Stimulated activated naive CD8-positive, alpha-beta T cell treated with anti-CD3 and anti-CD28 coated beads, Interleukin-15, amount 100 ng/mL, for 72 hours (primary cell): ENCODE results near the gene CCDC171.
A peak's percentile ranks its signal among the peaks of the same experiment; 100 is the strongest.

ENCODE experiments used
- ATAC-seq: fragments of 150-1000 bp; cut with Tn5 transposase; 2 replicates; pipeline ENCODE4 v1.10.0; 2021; ENCODE audit warnings: mild to moderate bottlenecking, moderate library complexity
- DNase-seq, 2 donors: peaks; one replicate each; pipeline ENCODE4 v3.0.0; 2021 to 2022
- H3K27ac Mint-ChIP-seq, 2 donors: one replicate each; pipeline ENCODE4 v1.8.0; 2022; ENCODE audit warnings: mild to moderate bottlenecking in 2 of 2, mixed read lengths in 2 of 2, moderate library complexity in 2 of 2
- H3K27me3 Mint-ChIP-seq: one replicate; pipeline ENCODE4 v1.8.0; 2022; ENCODE audit warnings: mixed read lengths
- H3K4me1 Mint-ChIP-seq: one replicate; pipeline ENCODE4 v1.8.0; 2022; ENCODE audit warnings: mild to moderate bottlenecking, mixed read lengths
- H3K4me3 Mint-ChIP-seq, 2 donors: one replicate each; pipeline ENCODE4 v1.8.0; 2022; ENCODE audit warnings: mild to moderate bottlenecking in 2 of 2, mixed read lengths in 2 of 2, moderate library complexity in 1 of 2
- H3K9me3 Mint-ChIP-seq, 2 donors: one replicate each; pipeline ENCODE4 v1.8.0; 2022; ENCODE audit warnings: mixed read lengths in 2 of 2

Gene CCDC171

DNA sequence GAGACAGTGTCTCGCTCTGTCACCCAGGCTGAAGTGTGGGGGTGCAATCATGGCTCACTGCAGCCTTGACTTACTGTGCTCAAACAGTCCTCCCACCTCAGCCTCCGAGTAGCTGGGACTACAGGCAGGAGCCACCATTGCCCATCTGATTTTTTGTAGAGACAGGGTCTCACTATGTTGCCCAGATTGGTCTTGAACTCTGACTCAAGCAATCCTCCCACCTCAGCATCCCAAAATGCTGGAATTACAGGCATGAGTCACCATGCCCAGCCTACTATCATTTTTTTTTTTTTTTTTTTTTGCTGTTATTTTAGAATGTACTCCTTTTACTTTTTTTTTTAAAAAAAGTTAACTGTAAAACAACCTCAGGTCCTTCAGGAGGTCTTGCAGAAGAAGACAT, 449.0 kb downstream of the CCDC171 start:
- Mint-ChIP-seq H3K27ac (no peak overlapping the region), H3K4me1 (no peaks in the 10 kb centered on the region), H3K9me3 (peaks cover 6 to 12% of the 10 kb centered on the region in 2 donors), H3K4me3 (no peak overlapping the region), H3K27me3 (no peaks in the 10 kb centered on the region)
- DNase-seq (no peak), ATAC-seq (no peak)

DNA sequence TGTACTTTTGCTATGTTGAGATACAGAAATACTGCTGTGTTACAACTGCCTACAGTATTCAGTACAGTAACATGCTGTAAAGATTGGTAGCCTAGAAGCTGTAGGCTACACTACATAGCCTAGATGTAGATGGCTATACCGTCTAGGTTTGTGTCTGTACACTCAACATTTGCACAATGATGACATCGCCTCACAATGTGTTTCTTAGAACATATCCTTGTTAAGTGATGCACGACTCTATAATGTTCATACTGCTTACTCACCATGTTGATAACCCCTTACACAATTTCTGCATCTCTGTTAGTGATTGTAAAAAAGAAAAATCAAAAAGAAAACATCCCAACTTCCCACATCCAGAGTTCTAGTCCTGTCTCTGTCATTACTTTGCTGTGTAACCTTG, 450.0 kb downstream of the CCDC171 start:
- Mint-ChIP-seq H3K27ac (no peak overlapping the region), H3K9me3 (peaks cover 4 to 5% of the 10 kb centered on the region in 2 donors), H3K4me1 (no peaks in the 10 kb centered on the region), H3K4me3 (no peak overlapping the region), H3K27me3 (no peaks in the 10 kb centered on the region)
- DNase-seq, result no peak
- ATAC-seq, result no peak

DNA sequence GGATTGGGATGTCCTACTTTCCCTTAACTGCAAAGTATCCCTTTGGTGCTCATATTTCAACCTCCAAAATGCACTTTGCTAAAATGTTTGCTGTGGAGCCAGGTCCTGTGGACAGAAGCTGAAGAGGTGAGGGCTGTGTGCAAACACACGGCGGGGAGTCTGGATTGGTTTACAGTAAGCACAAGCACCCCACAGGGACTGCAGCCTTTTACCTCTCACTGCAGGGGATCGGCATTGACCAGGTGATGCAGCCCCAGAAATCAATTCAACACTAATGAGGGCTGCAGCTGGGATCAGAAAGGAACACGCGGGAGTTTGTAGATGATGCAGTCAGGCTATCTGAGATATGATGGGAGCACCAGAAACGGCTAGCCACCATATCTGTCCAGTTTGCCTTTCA, 450.9 kb downstream of the CCDC171 start:
- Mint-ChIP-seq H3K27ac (no peak overlapping the region), H3K27me3 (no peaks in the 10 kb centered on the region), H3K4me1 (no peaks in the 10 kb centered on the region), H3K4me3 (no peak overlapping the region), H3K9me3 (peaks cover 4 to 9% of the 10 kb centered on the region in 2 donors)
- DNase-seq (no peak), ATAC-seq (no peak)

- Mint-ChIP-seq H3K4me3 (no peak overlapping the region), H3K9me3 (peaks cover 3 to 9% of the 10 kb centered on the region in 2 donors), H3K27ac (no peak overlapping the region), H3K27me3 (no peaks in the 10 kb centered on the region), H3K4me1 (no peaks in the 10 kb centered on the region)
- no peak for DNase-seq
- no peak for ATAC-seq
Measured at GRCh38 chr9:16004613-16005012, 451.8 kb downstream of the CCDC171 start.

DNA sequence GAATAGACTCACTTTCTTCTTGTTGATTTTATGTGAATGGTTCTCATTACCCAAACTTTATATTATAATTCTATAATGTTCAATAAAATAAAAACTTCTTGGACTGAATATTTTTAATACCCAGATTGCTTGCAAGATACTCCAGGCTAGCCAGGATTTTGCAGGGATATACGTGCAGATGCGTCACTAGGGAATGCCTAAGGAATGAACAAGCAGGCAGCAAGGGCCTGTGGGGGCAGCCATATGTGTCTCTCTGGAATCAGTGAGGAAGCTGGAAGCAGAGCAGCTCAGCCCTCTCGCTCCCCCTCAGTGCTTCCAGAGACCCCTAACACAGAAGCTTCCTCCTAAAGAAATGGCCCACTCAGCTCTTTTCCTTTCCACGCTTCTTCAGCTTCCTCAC, 457.4 kb downstream of the CCDC171 start:
- H3K9me3 Mint-ChIP-seq, result peaks cover 5 to 9% of the 10 kb centered on the region in 2 donors
- no peaks in the 10 kb centered on the region for H3K4me1 Mint-ChIP-seq
- DNase-seq (no peak), ATAC-seq (no peak)
- no peak overlapping the region for H3K27ac Mint-ChIP-seq
- H3K4me3 Mint-ChIP-seq, result no peak overlapping the region
- H3K27me3 Mint-ChIP-seq, result no peaks in the 10 kb centered on the region

- DNase-seq (no peak), ATAC-seq (no peak)
- Mint-ChIP-seq H3K4me1 (no peaks in the 10 kb centered on the region), H3K27me3 (no peaks in the 10 kb centered on the region), H3K27ac (no peak overlapping the region), H3K4me3 (no peak overlapping the region), H3K9me3 (peaks cover 9 to 23% of the 10 kb centered on the region in 2 donors)
Measured at GRCh38 chr9:16012621-16013020, 459.8 kb downstream of the CCDC171 start.

DNA sequence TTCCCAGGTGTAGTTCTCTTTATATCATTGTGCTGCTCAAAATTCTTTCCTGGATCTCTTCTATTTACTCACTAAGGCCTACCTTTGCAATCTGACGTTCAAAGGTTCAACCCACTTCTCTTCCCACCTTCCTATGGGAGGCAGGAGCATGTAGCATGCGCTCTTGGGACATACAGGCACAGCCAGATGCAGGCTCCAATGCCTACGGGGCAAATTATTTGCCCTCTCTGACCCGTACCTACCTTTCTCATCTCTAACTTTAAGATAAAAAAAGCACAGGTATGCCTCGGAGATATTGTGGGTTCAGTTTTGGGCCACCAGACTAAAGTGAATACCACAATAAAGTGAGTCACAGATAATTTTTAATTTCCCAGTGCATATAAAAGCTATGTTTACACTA, 460.5 kb downstream of the CCDC171 start:
- H3K4me1 Mint-ChIP-seq, result no peaks in the 10 kb centered on the region
- H3K9me3 Mint-ChIP-seq, result peaks cover 9 to 18% of the 10 kb centered on the region in 2 donors
- H3K27ac Mint-ChIP-seq, result no peak overlapping the region
- ATAC-seq, result no peak
- no peaks in the 10 kb centered on the region for H3K27me3 Mint-ChIP-seq
- no peak overlapping the region for H3K4me3 Mint-ChIP-seq
- no peak for DNase-seq

DNA sequence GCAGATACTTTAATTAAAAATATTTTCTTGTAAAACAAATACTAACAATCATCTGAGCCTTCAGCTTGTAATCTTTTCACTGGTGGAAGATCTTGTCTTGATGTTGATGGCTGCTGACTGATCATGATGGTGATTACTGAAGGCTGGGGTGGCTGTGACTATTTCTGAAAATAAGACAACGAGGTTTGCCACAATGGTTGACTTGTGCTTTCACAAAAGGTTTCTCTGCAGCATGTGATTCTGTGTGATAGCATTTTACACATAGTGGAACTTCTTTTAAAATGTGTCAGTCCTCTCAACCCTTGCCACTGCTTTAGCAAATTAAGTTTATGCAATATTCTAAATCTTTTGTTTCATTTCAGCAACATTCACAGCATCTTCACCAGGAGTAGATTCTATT, 461.0 kb downstream of the CCDC171 start:
- peaks cover 9 to 15% of the 10 kb centered on the region in 2 donors for H3K9me3 Mint-ChIP-seq

GRCh38 chr9:16022228-16022627, 469.4 kb downstream of the CCDC171 start:
- peak; percentile 48 for ATAC-seq
- no peak for DNase-seq
- H3K4me3 Mint-ChIP-seq, result no peak overlapping the region
- H3K4me1 Mint-ChIP-seq, result no peaks in the 10 kb centered on the region
- H3K9me3 Mint-ChIP-seq, result peaks cover 5 to 10% of the 10 kb centered on the region in 2 donors
- H3K27me3 Mint-ChIP-seq, result no peaks in the 10 kb centered on the region
- H3K27ac Mint-ChIP-seq, result no peak overlapping the region

More for the DNA sequence above, 461.0 kb downstream of the CCDC171 start:
- no peaks in the 10 kb centered on the region for H3K4me1 Mint-ChIP-seq
- DNase-seq (peak in 1 of 2 donors; percentile 12), ATAC-seq (peak; percentile 76)
- no peak overlapping the region for H3K4me3 Mint-ChIP-seq
- no peaks in the 10 kb centered on the region for H3K27me3 Mint-ChIP-seq
- H3K27ac Mint-ChIP-seq, result no peak overlapping the region

DNA sequence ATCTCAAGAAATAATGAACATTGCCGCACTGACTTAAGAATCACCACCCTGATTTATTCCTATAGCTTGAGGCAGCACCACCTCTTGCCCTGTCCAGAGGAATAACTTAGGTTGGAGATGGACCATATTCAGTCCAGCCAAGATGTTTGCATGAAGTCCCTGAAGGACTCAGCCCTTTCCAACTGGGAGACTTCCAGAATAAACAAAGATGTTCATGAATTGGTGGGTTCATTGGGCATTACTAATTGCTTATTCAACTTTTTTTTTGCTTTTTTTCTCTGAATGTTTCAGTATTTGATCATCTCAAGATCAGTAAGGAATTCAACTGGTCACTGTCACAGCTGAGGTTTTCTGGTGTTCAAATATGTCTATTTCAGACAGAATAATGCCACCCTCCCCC, 470.6 kb downstream of the CCDC171 start:
- ATAC-seq (no peak), DNase-seq (no peak)
- no peaks in the 10 kb centered on the region for H3K4me1 Mint-ChIP-seq
- no peaks in the 10 kb centered on the region for H3K27me3 Mint-ChIP-seq
- H3K4me3 Mint-ChIP-seq, result no peak overlapping the region
- no peak overlapping the region for H3K27ac Mint-ChIP-seq
- H3K9me3 Mint-ChIP-seq, result peaks cover 5 to 10% of the 10 kb centered on the region in 2 donors
